ENCODE results near the gene CGB1. TPM values are rescaled to one million over a fixed set of nuclear protein-coding genes. Genes with fewer than 3 reads are reported as not detected.

Gene CGB1
- total and polyA plus RNA-seq, 2 of the 8 experiments (the other 6 are each of a cell fraction or from before 2014, with no cell fraction given): not detected

DNA sequence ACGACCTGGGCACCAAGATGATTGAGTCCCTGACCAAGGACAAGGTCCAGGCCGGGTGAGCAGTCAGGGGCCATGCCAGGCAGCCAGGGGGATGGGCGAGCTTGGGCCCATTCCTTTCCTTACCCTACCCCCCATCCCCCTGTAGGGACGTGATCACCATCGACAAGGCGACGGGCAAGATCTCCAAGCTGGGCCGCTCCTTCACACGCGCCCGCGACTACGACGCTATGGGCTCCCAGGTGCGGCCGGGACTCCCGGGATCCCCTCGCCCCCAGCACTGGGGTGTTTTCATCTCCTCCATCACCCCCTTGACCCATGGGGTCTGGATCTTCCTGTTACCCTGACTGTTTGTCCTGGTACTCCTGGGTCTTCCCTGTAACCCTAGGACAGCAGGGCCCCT lies 26.9 kb downstream of the CGB1 start:
- Histone ChIP-seq H3K4me1 (replicated peaks in 1 of 4; ENCODE audit: control insufficient read depth in 3 of 4, insufficient read depth in 4 of 4, low read length in 3 of 4) (no peaks in the 10 kb centered on the region), H3K27me3 (replicated peaks in 1 of 4; ENCODE audit: control insufficient read depth in 3 of 4, extremely low read depth in 1 of 4, insufficient read depth in 3 of 4, low read length in 3 of 4) (no peaks in the 10 kb centered on the region), H3K4me3 (ENCODE audit: extremely low read depth in 1 of 4, insufficient read depth in 2 of 4, low read depth in 3 of 4, low read length in 4 of 4) (no peak overlapping the region), H3K23me2 (ENCODE audit: low read depth, low read length) (no peaks in the 10 kb centered on the region), H3K9me3 (ENCODE audit: insufficient read depth in 2 of 2, low read depth in 1 of 2, low read length in 1 of 2) (no peaks in the 10 kb centered on the region), H3K9ac (replicated peaks in 1 of 4; ENCODE audit: extremely low read depth in 1 of 4, low read depth in 3 of 4, low read length in 3 of 4) (no peak overlapping the region), H2BK120ac (replicated peaks; ENCODE audit: low read depth, low read length) (no peak overlapping the region), H4K5ac (ENCODE audit: insufficient read length, low read depth, low read length) (no peak overlapping the region), H4K8ac (ENCODE audit: extremely low read depth, insufficient read depth, low read length) (no peak overlapping the region), H2BK5ac (ENCODE audit: low read depth, low read length) (no peak overlapping the region), H3K4ac (replicated peaks; ENCODE audit: insufficient read length, low read depth, low read length) (no peak overlapping the region), H3K23ac (ENCODE audit: insufficient read length) (no peak overlapping the region), H2BK12ac (ENCODE audit: low read depth, low read length) (no peak overlapping the region), H3K14ac (ENCODE audit: insufficient read length) (no peak overlapping the region), H2BK20ac (ENCODE audit: low read length) (no peak overlapping the region), H3K27ac (ENCODE audit: low read depth, low read length) (no peak overlapping the region), H3K18ac (ENCODE audit: extremely low read depth, low read length) (no peak overlapping the region), H2BK15ac (ENCODE audit: low read length) (no peak overlapping the region), H4K20me1 (replicated peaks in 1 of 2; ENCODE audit: control insufficient read depth in 1 of 2, insufficient read depth in 2 of 2, low read length in 2 of 2) (peaks cover 3 to 13% of the 10 kb centered on the region in 2 experiments), H3K56ac (replicated peaks; ENCODE audit: insufficient read length, low read depth, low read length) (no peak overlapping the region), H3K36me3 (ENCODE audit: control insufficient read depth in 2 of 4, insufficient read depth in 4 of 4, low read length in 3 of 4) (peaks cover 14 to 39% (median 31%) of the 10 kb centered on the region in 4 experiments; a peak in 7 of 8 replicates), H2AFZ (ENCODE audit: low read length) (no peak overlapping the region), H3K79me2 (ENCODE audit: control insufficient read depth in 1 of 2, insufficient read depth in 2 of 2, low read length in 2 of 2) (no peaks in the 10 kb centered on the region), H3K79me1 (ENCODE audit: low read depth, low read length) (peaks cover 2% of the 10 kb centered on the region; the same call in 1 of the 2 replicates), H3K4me2 (ENCODE audit: insufficient read depth in 1 of 2, low read depth in 2 of 2, low read length in 2 of 2) (no peak overlapping the region), H2AK5ac (ENCODE audit: low read depth, low read length) (no peak overlapping the region), H4K91ac (replicated peaks; ENCODE audit: insufficient read length, low read length) (no peak overlapping the region)
- WGBS, 2 experiments (ENCODE audit: extremely low coverage in 1 of 2, insufficient coverage in 1 of 2, insufficient read length in 1 of 2, insufficient replicate concordance in 2 of 2, low coverage in 1 of 2, low lambda C conversion rate in 2 of 2, missing lambda C conversion rate in 1 of 2): 93% methylated on average over 18 of the region's 18 CpGs; no CpG with 5 or more reads in 1 of the 2 experiments
- TF ChIP-seq EZH2 (IDR thresholded peaks at IDR 0.05; ENCODE audit: low read depth, low read length, severe bottlenecking): no peak
- no peak for TF ChIP-seq POLR2AphosphoS5 (IDR thresholded peaks at IDR 0.05; ENCODE audit: low read depth, low read length)
- no peak for TF ChIP-seq CEBPB (IDR thresholded peaks at IDR 0.05; ENCODE audit: low read depth, low read length)
- TF ChIP-seq RFX5 (IDR thresholded peaks at IDR 0.05; ENCODE audit: borderline replicate concordance, low read depth, low read length): no peak
- no peak for TF ChIP-seq POU5F1 (IDR thresholded peaks at IDR 0.05; ENCODE audit: low read depth, low read length)
- DNase-seq (ENCODE audit: low read depth in 1 of 2, low spot score in 2 of 2): no peak
- CTCF ChIA-PET (ENCODE audit: partially characterized antibody): interaction anchor here (0.6 to 6.2 kb wide), 8 partner anchors 8 to 216 kb away, joined by 3 to 66 read pairs (median 4); partner anchors contain the start of genes CGB2 and LHB
- no peak for FAIRE-seq
- POLR2A ChIA-PET (ENCODE audit: partially characterized antibody): interaction anchor here (0.6 to 2.2 kb wide), 4 partner anchors 8 to 11 kb away, joined by 3 to 8 read pairs (median 4); no protein-coding TSS in a partner anchor

All from H1 (cell line).